ENCODE data around the gene MOGAT1.

GRCh38 chr2:222707689-222708273, 36.3 kb downstream of the MOGAT1 start:
- TF ChIP-seq SP1 (IDR thresholded peaks at IDR 0.05; ENCODE audit: low read depth) (0 out of 2 replicates have a peak, but pooled peaks have one; percentile 19), ZNF274 (IDR thresholded peaks at IDR 0.05; ENCODE audit: low read depth, low read length) (no peak), JUND (IDR thresholded peaks at IDR 0.05) (no peak), POLR2A (IDR thresholded peaks at IDR 0.05; ENCODE audit: borderline replicate concordance, extremely low read depth, insufficient read depth, insufficient read length) (no peak), FOSL1 (IDR thresholded peaks at IDR 0.05; ENCODE audit: low read depth) (no peak), EZH2 (IDR thresholded peaks at IDR 0.05) (no peak), POLR2AphosphoS5 (IDR thresholded peaks at IDR 0.05; ENCODE audit: low read depth, low read length) (no peak)
- TF ChIP-seq, protein P1, sequence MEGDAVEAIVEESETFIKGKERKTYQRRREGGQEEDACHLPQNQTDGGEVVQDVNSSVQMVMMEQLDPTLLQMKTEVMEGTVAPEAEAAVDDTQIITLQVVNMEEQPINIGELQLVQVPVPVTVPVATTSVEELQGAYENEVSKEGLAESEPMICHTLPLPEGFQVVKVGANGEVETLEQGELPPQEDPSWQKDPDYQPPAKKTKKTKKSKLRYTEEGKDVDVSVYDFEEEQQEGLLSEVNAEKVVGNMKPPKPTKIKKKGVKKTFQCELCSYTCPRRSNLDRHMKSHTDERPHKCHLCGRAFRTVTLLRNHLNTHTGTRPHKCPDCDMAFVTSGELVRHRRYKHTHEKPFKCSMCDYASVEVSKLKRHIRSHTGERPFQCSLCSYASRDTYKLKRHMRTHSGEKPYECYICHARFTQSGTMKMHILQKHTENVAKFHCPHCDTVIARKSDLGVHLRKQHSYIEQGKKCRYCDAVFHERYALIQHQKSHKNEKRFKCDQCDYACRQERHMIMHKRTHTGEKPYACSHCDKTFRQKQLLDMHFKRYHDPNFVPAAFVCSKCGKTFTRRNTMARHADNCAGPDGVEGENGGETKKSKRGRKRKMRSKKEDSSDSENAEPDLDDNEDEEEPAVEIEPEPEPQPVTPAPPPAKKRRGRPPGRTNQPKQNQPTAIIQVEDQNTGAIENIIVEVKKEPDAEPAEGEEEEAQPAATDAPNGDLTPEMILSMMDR (IDR thresholded peaks at IDR 0.05 in 2 of 3, conservative IDR thresholded peaks at IDR 0.05 in 1 of 3; ENCODE audit: borderline replicate concordance in 1 of 3, insufficient read depth in 1 of 3, low read depth in 2 of 3, low read length in 2 of 3) = no peak
- TF ChIP-seq, protein P2, sequence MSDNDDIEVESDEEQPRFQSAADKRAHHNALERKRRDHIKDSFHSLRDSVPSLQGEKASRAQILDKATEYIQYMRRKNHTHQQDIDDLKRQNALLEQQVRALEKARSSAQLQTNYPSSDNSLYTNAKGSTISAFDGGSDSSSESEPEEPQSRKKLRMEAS (IDR thresholded peaks at IDR 0.05) = no peak

Data from HCT116 (cell line).